Measurements from ENCODE around the gene EFHC1.

DNA sequence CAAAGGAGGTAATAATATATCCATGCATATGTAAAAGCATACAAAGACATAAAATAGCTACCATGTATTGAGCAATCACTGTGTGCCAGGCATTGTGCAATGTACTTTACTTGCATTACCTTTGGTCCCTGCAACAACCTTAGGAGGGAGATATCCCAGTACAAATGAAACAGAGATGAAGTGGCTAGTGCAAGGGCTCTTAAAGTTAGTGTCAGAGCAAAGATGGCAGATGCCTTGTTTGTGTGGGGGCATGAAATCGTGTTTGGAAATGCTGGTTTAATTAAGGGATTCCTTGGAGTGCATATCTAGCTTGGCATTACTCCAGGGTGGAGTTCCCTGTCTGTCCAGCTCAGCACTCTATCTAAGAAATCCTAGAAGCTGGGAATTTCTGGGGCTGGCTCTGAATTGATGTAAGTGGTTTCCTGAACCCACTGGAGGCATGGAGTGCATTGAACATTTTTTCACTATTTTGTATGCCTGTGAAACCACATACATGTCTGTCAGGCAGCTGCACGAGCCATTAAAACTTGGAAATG is 48.4 kb upstream of the EFHC1 start:
- no peak for TF ChIP-seq CTCF (conservative IDR thresholded peaks at IDR 0.05 in 1 of 2, IDR thresholded peaks at IDR 0.05 in 1 of 2; ENCODE audit: extremely low read depth in 1 of 2, insufficient read depth in 1 of 2, low read depth in 1 of 2, low read length in 2 of 2)
- TF ChIP-seq EZH2 (IDR thresholded peaks at IDR 0.05; ENCODE audit: borderline replicate concordance, low read length) = no peak

All from mammary epithelial cell (primary cell).